Fibroblast of lung (primary cell): ENCODE measurements around the gene SLC7A6OS.

ENCODE experiments used
- EZH2 ChIP-seq: IDR thresholded peaks from 2 replicates; pipeline ENCODE4 v1.5.1; 2012; ENCODE audit warnings: low read length, control low read depth, mild to moderate bottlenecking; ENCODE audit errors: missing control alignments
- TF ChIP-seq, protein P1 (sequence below), 2 donors: IDR thresholded peaks in 1 of 2; conservative IDR thresholded peaks in 1 of 2; 1 replicate in 1 of 2; 2 replicates in 1 of 2; pipeline ENCODE4 v1.5.1; 2011 to 2012; ENCODE audit warnings: low read length in 2 of 2, control low read depth in 1 of 2, inconsistent platforms in 1 of 2, low read depth in 1 of 2, mild to moderate bottlenecking in 1 of 2

DNA sequence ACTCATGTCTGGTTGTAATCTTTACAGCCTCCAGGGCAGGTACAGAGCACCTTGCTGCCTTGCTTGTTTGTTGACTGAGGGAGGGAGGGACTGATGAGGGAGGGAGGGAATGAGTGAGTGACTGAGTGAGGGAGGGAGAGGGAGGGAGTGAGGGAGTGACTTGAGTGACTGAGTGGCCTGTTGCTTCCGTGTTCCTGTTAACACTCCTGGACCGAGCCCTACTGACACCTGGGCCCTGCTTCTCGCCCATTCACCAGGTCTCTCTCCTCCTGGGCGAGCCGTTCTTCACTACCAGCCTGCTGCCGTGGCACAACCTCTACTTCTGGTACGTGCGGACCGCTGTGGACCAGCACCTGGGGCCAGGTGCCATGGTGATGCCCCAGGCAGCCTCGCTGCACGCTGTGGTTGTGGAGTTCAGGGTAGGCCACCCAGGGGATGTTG lies 41.3 kb upstream of the SLC7A6OS start:
- TF ChIP-seq EZH2, result no peak
- TF ChIP-seq, protein P1, sequence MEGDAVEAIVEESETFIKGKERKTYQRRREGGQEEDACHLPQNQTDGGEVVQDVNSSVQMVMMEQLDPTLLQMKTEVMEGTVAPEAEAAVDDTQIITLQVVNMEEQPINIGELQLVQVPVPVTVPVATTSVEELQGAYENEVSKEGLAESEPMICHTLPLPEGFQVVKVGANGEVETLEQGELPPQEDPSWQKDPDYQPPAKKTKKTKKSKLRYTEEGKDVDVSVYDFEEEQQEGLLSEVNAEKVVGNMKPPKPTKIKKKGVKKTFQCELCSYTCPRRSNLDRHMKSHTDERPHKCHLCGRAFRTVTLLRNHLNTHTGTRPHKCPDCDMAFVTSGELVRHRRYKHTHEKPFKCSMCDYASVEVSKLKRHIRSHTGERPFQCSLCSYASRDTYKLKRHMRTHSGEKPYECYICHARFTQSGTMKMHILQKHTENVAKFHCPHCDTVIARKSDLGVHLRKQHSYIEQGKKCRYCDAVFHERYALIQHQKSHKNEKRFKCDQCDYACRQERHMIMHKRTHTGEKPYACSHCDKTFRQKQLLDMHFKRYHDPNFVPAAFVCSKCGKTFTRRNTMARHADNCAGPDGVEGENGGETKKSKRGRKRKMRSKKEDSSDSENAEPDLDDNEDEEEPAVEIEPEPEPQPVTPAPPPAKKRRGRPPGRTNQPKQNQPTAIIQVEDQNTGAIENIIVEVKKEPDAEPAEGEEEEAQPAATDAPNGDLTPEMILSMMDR (conservative IDR thresholded peaks at IDR 0.05 in 1 of 2, IDR thresholded peaks at IDR 0.05 in 1 of 2; ENCODE audit: low read depth in 1 of 2, low read length in 2 of 2), result no peak
